Liver (tissue), 3 donors: ENCODE measurements around the gene ZNF48.
A peak's percentile ranks its signal among the peaks of the same experiment; 100 is the strongest.

Experiments
- GABPA ChIP-seq, 2 donors: IDR thresholded peaks in 1 of 2; conservative IDR thresholded peaks in 1 of 2; 2 replicates each; pipeline ENCODE4 v1.6.1; 2016; ENCODE audit warnings: antibody characterized with exemption in 2 of 2, mild to moderate bottlenecking in 1 of 2, moderate library complexity in 1 of 2
- HNF4A ChIP-seq, 2 donors: conservative IDR thresholded peaks; 2 replicates each; pipeline ENCODE4 v1.6.1; 2016; ENCODE audit warnings: antibody characterized with exemption in 2 of 2, mild to moderate bottlenecking in 2 of 2
- JUND ChIP-seq, 2 donors: IDR thresholded peaks; 2 replicates each; pipeline ENCODE4 v1.6.1; 2016; ENCODE audit warnings: antibody characterized with exemption in 2 of 2
- RAD21 ChIP-seq, 2 donors: IDR thresholded peaks; 2 replicates each; pipeline ENCODE4 v1.6.1; 2016; ENCODE audit warnings: antibody characterized with exemption in 2 of 2, mild to moderate bottlenecking in 2 of 2
- TAF1 ChIP-seq: conservative IDR thresholded peaks from 2 replicates; pipeline ENCODE4 v1.6.1; 2016; ENCODE audit warnings: antibody characterized with exemption, mild to moderate bottlenecking
- TF ChIP-seq, protein P1 (sequence below): fragments of 150-350 bp; IDR thresholded peaks from 2 replicates; pipeline ENCODE4 v1.5.1; 2017; ENCODE audit warnings: improper control_type of control experiment, low read depth, low read length; ENCODE audit not compliant: missing input control
- TF ChIP-seq, protein P2 (sequence below): IDR thresholded peaks from 2 replicates; pipeline ENCODE4 v1.6.1; 2016; ENCODE audit warnings: antibody characterized with exemption, mild to moderate bottlenecking
- TF ChIP-seq, protein P3 (sequence below): IDR thresholded peaks from 2 replicates; pipeline ENCODE4 v1.6.1; 2016; ENCODE audit warnings: antibody characterized with exemption
- donor health status: healthy.
- donor health status: healthy.

DNA sequence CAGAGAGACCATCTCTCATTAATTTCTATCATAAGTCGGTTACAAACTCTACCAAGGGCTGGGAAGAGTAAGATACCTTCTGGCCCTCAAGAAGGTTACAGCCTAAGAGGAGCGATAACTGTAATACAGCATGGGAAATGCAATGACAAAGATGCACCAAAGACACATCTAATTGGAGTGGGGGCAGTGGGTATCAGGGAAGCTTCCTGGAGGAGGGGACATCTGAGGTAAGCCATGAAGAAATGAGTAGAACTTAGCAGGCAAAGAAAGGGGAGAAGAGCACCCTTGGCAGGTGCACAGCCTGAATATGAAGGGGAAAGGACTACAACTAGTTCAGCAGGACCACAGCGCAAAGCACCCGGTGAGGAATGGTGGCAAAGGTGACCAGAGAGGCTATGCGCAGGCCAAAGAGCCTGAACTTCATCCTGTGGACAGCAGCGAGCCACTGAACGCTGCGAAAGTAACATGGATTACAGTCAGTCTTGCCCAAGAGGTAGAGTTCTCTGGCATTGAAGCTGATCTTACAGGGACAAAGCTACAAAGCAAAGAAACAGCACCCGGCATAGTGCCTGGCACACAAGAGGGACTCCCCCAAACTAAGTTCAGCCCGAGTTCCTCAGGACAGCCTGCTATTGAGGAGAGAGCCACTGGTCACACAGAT is 27.7 kb upstream of the ZNF48 start:
- TF ChIP-seq, protein P1, sequence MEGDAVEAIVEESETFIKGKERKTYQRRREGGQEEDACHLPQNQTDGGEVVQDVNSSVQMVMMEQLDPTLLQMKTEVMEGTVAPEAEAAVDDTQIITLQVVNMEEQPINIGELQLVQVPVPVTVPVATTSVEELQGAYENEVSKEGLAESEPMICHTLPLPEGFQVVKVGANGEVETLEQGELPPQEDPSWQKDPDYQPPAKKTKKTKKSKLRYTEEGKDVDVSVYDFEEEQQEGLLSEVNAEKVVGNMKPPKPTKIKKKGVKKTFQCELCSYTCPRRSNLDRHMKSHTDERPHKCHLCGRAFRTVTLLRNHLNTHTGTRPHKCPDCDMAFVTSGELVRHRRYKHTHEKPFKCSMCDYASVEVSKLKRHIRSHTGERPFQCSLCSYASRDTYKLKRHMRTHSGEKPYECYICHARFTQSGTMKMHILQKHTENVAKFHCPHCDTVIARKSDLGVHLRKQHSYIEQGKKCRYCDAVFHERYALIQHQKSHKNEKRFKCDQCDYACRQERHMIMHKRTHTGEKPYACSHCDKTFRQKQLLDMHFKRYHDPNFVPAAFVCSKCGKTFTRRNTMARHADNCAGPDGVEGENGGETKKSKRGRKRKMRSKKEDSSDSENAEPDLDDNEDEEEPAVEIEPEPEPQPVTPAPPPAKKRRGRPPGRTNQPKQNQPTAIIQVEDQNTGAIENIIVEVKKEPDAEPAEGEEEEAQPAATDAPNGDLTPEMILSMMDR, result no peak
- TF ChIP-seq TAF1, result no peak
- TF ChIP-seq, protein P2, sequence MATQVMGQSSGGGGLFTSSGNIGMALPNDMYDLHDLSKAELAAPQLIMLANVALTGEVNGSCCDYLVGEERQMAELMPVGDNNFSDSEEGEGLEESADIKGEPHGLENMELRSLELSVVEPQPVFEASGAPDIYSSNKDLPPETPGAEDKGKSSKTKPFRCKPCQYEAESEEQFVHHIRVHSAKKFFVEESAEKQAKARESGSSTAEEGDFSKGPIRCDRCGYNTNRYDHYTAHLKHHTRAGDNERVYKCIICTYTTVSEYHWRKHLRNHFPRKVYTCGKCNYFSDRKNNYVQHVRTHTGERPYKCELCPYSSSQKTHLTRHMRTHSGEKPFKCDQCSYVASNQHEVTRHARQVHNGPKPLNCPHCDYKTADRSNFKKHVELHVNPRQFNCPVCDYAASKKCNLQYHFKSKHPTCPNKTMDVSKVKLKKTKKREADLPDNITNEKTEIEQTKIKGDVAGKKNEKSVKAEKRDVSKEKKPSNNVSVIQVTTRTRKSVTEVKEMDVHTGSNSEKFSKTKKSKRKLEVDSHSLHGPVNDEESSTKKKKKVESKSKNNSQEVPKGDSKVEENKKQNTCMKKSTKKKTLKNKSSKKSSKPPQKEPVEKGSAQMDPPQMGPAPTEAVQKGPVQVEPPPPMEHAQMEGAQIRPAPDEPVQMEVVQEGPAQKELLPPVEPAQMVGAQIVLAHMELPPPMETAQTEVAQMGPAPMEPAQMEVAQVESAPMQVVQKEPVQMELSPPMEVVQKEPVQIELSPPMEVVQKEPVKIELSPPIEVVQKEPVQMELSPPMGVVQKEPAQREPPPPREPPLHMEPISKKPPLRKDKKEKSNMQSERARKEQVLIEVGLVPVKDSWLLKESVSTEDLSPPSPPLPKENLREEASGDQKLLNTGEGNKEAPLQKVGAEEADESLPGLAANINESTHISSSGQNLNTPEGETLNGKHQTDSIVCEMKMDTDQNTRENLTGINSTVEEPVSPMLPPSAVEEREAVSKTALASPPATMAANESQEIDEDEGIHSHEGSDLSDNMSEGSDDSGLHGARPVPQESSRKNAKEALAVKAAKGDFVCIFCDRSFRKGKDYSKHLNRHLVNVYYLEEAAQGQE, result peak; percentile 93
- TF ChIP-seq HNF4A (conservative IDR thresholded peaks at IDR 0.05), result peak; percentile 61 to 84
- TF ChIP-seq JUND (IDR thresholded peaks at IDR 0.05), result peak in 1 of 2 donors; percentile 33
- TF ChIP-seq, protein P3, sequence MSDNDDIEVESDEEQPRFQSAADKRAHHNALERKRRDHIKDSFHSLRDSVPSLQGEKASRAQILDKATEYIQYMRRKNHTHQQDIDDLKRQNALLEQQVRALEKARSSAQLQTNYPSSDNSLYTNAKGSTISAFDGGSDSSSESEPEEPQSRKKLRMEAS, result no peak
- peak in 1 of 2 donors; percentile 59 for TF ChIP-seq GABPA (IDR thresholded peaks at IDR 0.05 in 1 of 2, conservative IDR thresholded peaks at IDR 0.05 in 1 of 2)
- peak; percentile 51 to 55 for TF ChIP-seq RAD21 (IDR thresholded peaks at IDR 0.05)
